HG03565 (cell line): ENCODE data around the gene PILRB.
"Not testable (repeated sequence)": the region's sequence is repeated elsewhere in the genome, so short reads cannot be mapped to it uniquely, and the experiment has no call there.

Source experiments
- ATAC-seq: cut with Tn5 transposase; IDR thresholded peaks from one replicate; pipeline ENCODE4 v1.9.1; 2021; ENCODE audit warnings: mild to moderate bottlenecking, moderate library complexity; ENCODE audit not compliant: unreplicated experiment

PILRB gene

DNA sequence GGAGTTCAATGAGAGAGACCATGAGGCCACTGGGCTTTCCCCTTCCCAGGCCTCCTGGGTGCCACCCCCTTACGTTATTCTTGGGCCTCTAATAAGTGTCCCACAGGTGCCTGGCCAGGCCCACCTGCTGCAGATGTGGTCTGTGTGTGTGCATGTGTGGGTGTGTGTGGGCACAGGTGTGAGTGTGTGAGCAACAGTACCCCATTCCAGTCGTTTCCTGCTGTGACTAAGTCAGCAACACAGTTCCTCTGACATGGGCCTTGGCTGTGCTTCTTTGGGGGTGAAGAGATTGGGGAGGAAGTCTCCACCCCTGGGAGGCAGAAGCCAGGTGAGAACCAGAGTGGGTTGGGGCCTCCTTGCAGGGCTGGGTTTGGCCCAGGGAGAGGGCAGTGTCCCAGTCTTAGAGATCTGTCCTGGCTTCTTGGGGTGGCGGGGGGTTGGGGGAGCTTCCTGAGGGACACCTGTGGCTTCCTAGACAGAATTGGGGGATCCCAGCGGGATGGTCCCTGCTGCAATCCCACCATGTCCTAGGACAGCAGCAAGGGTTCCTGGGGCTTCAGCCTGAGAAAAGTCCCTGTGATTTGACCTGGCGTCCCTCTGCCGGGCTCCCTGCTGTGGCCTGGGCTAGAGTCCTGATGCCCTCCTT, 4.1 kb upstream of the PILRB start:
- no peak for ATAC-seq

GRCh38 chr7:100356416-100357068, 1.4 kb upstream of the PILRB start:
- ATAC-seq = no peak

DNA sequence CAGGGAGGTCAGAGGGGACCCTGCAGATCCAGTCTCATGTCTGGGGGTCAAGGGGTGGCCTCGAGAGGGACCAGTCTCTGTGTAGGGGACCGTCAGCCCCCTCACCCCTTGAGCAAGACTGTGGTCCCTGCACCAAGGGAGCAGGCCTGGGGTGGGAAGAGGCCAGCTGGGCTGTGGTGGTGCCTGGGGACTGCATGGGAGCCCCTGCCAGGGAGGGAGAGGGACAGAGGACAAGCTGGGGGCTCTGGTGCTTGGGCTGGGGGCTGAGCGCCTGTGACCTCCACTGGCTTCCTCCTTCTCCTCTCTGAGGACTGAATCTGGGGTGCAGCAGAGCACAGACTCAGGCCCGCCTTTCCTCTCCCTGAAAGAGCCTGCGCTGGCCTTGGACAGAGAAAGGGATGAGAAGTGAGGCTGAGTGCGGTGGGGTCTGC, 771 bp upstream of the PILRB start:
- ATAC-seq = no peak

- no peak for ATAC-seq
These were observed 918 bp downstream of the PILRB start for GRCh38 chr7:100358857-100359212.

DNA sequence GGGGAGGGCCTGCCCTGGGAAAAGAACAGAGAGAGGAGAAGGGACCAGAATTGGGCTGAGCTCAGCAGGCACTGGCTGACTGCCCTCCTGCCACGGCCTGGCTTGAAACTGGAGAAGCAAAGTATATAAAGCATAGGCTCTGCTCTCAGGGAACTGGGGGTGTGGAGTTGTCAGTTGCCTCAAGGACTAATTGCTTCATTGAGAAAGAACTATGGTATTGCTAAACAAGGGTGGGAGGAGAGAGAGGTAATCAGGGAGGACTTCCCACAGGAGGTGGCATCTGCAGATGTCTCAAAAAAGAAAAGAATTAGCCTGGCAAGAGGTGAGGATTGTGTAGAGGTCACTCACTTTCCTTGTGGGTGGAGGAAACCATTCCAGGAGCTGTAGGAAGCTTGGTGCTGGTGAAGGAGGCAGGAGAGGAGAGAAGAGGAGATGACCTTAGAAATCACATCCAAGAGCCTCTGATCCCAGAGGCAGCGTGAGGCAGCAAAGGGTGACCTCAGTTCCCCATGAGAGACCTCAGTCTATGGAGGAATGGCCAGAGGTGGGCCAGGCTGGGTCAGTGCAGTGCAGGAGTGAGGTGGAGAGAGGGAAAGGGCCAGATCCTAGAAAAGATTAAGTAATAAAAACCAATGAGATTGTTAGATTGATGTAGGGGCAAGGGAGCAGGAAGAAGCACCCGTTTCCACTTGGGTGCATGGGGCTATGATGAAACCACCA, 2.4 kb downstream of the PILRB start:
- ATAC-seq = no peak

GRCh38 chr7:100363098-100363497, 5.2 kb downstream of the PILRB start:
- no peak for ATAC-seq

- not testable (repeated sequence) for ATAC-seq
These were observed 5.9 kb downstream of the PILRB start for GRCh38 chr7:100363797-100364196.

- ATAC-seq = no peak
These were observed 6.6 kb downstream of the PILRB start for GRCh38 chr7:100364480-100364879.

- ATAC-seq = not testable (repeated sequence)
These were observed 8.1 kb downstream of the PILRB start for GRCh38 chr7:100365998-100366367.

GRCh38 chr7:100366411-100367250, 8.7 kb downstream of the PILRB start:
- ATAC-seq = no peak

GRCh38 chr7:100367251-100367620, 9.3 kb downstream of the PILRB start:
- ATAC-seq = no peak

- ATAC-seq = no peak
These were observed 10.0 kb downstream of the PILRB start for GRCh38 chr7:100367676-100368613.

- ATAC-seq = peak; percentile 40
These were observed 11.2 kb downstream of the PILRB start for GRCh38 chr7:100369105-100369504.

GRCh38 chr7:100370303-100370702, 12.4 kb downstream of the PILRB start:
- ATAC-seq = no peak

DNA sequence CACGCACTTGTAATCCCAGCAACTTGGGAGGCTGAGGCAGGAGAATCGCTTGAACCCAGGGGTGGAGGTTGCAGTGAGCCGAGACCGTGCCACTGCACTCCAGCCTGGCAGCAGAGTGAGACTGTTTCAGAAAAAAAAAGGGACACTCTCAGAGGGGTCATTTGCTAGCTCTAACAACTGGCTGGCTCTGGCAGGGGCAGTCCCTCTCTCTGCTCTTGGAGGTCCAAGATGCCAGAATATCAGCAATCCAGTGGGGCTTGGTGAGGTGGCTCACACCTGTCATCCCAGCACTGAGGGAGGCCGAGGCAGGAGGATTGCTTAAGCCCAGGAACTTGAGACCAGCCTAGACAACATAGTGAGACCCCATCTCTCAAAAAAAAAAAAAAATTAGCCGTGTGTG, 12.8 kb downstream of the PILRB start:
- ATAC-seq = no peak

- ATAC-seq = no peak
These were observed 13.7 kb downstream of the PILRB start for GRCh38 chr7:100371561-100372171.

- ATAC-seq = no peak
These were observed 14.3 kb downstream of the PILRB start for GRCh38 chr7:100372256-100372655.

DNA sequence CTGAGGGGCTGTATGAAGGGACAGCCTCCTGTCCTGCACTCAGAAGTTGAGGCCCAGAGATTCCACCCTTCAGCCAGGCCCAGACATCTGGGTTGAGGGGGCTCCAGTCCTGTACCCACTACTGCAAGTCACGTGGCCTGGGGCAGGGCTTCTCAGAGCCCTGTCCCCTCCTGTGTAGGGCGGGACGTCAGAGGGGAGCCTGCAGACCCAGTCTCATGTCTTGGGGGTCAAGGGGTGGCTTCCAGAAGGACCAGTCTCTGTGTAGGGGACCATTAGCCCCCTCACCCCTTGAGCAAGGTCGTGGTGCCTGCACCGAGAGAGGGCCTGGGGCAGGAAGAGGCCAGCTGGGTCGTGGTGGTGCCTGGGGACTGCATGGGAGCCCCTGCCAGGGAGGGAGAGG, 14.8 kb downstream of the PILRB start:
- ATAC-seq = no peak

DNA sequence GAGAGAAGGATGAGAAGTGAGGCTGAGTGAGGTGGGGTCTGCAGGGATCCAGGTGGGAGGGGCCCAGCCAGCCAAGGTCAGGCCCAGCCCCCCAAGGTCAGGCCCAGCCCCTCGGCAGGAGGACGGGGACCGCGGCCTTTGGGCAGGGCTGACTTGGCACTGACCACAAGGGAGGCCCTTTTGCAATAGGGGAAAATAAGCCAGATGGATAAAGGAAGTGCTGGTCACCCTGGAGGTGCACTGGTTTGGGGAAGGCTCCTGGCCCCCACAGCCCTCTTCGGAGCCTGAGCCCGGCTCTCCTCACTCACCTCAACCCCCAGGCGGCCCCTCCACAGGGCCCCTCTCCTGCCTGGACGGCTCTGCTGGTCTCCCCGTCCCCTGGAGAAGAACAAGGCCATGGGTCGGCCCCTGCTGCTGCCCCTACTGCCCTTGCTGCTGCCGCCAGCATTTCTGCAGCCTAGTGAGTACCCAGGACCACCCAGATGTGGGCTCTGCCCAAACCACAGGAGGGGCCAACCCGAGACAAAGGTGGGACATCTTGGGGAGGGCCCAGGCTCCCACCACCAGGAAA, 15.4 kb downstream of the PILRB start, which contains the start of gene PILRA:
PILRA (plus strand) TSS at position 227 of the 571 bp plus-strand sequence; CDS start at position 397, 170 bp downstream.
- ATAC-seq = no peak
